Fibroblast of skin of abdomen (primary cell): ENCODE results near the gene CKAP2. TPM values are rescaled to one million over a fixed set of nuclear protein-coding genes. Genes with fewer than 3 reads are reported as not detected.
"Not testable (repeated sequence)": the region's sequence is repeated elsewhere in the genome, so short reads cannot be mapped to it uniquely, and the experiment has no call there.

Experiments
- DNase-seq: peaks from one replicate; pipeline ENCODE4 v3.0.0-alpha.2; 2013
- polyA plus RNA-seq, 2 experiments: library from polyadenylated mRNA; unstranded; fragments of 120-200 nt; gene quantifications; one replicate each; pipeline ENCODE4 v1.2.1, GENCODE V29; 2013; ENCODE audit not compliant: insufficient read length in 2 of 2

CKAP2 gene
- polyA plus RNA-seq (2013, experiment 1 of 2; ENCODE audit: insufficient read length) = 28.0 TPM
- polyA plus RNA-seq (2013, experiment 2 of 2; ENCODE audit: insufficient read length) = 28.7 TPM

- DNase-seq = peak; percentile 91
Observed at GRCh38 chr13:52454820-52455676, at the start of gene CKAP2. CKAP2 (plus strand) TSS chr13:52455478; CDS start chr13:52455557, 79 bp downstream.

GRCh38 chr13:52405767-52406494 lies 49.3 kb upstream of the CKAP2 start, which contains the start of gene THSD1:
THSD1 (minus strand) TSS chr13:52406172; CDS start chr13:52402600, 3,572 bp downstream.
- DNase-seq = peak; percentile 20

- no peak for DNase-seq
Observed at GRCh38 chr13:52406629-52407028, 48.6 kb upstream of the CKAP2 start.

- not testable (repeated sequence) for DNase-seq
Observed at GRCh38 chr13:52407436-52407835, 47.8 kb upstream of the CKAP2 start.

- DNase-seq = not testable (repeated sequence)
Observed at GRCh38 chr13:52408071-52408658, 47.1 kb upstream of the CKAP2 start.

- DNase-seq = peak; percentile 87
Observed at GRCh38 chr13:52411629-52412028, 43.6 kb upstream of the CKAP2 start.

- no peak for DNase-seq
Observed at GRCh38 chr13:52412128-52412527, 43.1 kb upstream of the CKAP2 start.

- no peak for DNase-seq
Observed at GRCh38 chr13:52414051-52414450, 41.2 kb upstream of the CKAP2 start.

- DNase-seq = peak; percentile 61
Observed at GRCh38 chr13:52414963-52415362, 40.3 kb upstream of the CKAP2 start.

GRCh38 chr13:52419080-52419479 lies 36.2 kb upstream of the CKAP2 start:
- no peak for DNase-seq

- DNase-seq = no peak
Observed at GRCh38 chr13:52421216-52421615, 34.1 kb upstream of the CKAP2 start.

GRCh38 chr13:52428295-52428694 lies 27.0 kb upstream of the CKAP2 start:
- DNase-seq = no peak

- no peak for DNase-seq
Observed at GRCh38 chr13:52432456-52432855, 22.8 kb upstream of the CKAP2 start.

GRCh38 chr13:52446265-52446664 lies 9.0 kb upstream of the CKAP2 start:
- no peak for DNase-seq

- no peak for DNase-seq
Observed at GRCh38 chr13:52447354-52447753, 7.9 kb upstream of the CKAP2 start.

GRCh38 chr13:52447815-52448552 lies 7.3 kb upstream of the CKAP2 start:
- no peak for DNase-seq

- DNase-seq = no peak
Observed at GRCh38 chr13:52449331-52450011, 5.8 kb upstream of the CKAP2 start.

- DNase-seq = peak; percentile 93
Observed at GRCh38 chr13:52450012-52450792, 5.1 kb upstream of the CKAP2 start, which contains the start of gene VPS36. VPS36 (minus strand) TSS chr13:52450634; CDS start chr13:52450594, 40 bp downstream.

GRCh38 chr13:52450793-52451116 lies 4.5 kb upstream of the CKAP2 start:
- no peak for DNase-seq

- no peak for DNase-seq
Observed at GRCh38 chr13:52451135-52451804, 4.0 kb upstream of the CKAP2 start.
